HFFc6 (cell line): Measurements from ENCODE around the gene SOCS3. TPM values are rescaled to one million over a fixed set of nuclear protein-coding genes. Genes with fewer than 3 reads are reported as not detected.

Experiments used
- DNase-seq: peaks from one replicate; pipeline ENCODE4 v3.0.0-alpha.2; 2018
- H3K27ac Mint-ChIP-seq: 2 replicates; pipeline ENCODE4 v1.8.0; 2020; ENCODE audit warnings: mild to moderate bottlenecking, mixed read lengths
- H3K27me3 Mint-ChIP-seq: 2 replicates; pipeline ENCODE4 v1.8.0; 2021; ENCODE audit warnings: mild to moderate bottlenecking, moderate library complexity, mixed read lengths; ENCODE audit not compliant: insufficient read depth
- H3K36me3 Mint-ChIP-seq: 2 replicates; pipeline ENCODE4 v1.8.0; 2021; ENCODE audit warnings: low read depth, mixed read lengths
- H3K4me1 Mint-ChIP-seq: 2 replicates; pipeline ENCODE4 v1.8.0; 2020; ENCODE audit warnings: low read depth, mixed read lengths
- H3K4me3 Mint-ChIP-seq: 2 replicates; pipeline ENCODE4 v1.8.0; 2020; ENCODE audit warnings: mild to moderate bottlenecking, moderate library complexity, mixed read lengths
- H3K9me3 Mint-ChIP-seq: 2 replicates; pipeline ENCODE4 v1.8.0; 2020; ENCODE audit warnings: mild to moderate bottlenecking, mixed read lengths
- CTCF ChIP-seq: fragments of 200-600 bp; sonication (generic); IDR thresholded peaks from 2 replicates; pipeline ENCODE4 v1.5.0; 2021; ENCODE audit warnings: antibody characterized with exemption, mild to moderate bottlenecking
- total RNA-seq, 6 experiments: library from RNA; stranded (reverse); fragmentation: NEBNext Ultra II Directional; extraction: Animal tissue kit (Norgen Biotek cat#: 25700); gene quantifications; 2 replicates in 1 of 6; 3 replicates in 5 of 6; pipeline ENCODE4 v1.2.3, GENCODE V29; 2021

SOCS3 gene
- total RNA-seq, 6 experiments from 2014 or later = 27.4 to 37.2 (median 33.2) TPM

- no peak overlapping the region for H3K27ac Mint-ChIP-seq
- no peak for DNase-seq
- H3K4me1 Mint-ChIP-seq = peaks cover 21% of the 10 kb centered on the region
- TF ChIP-seq CTCF = no peak
- no peaks in the 10 kb centered on the region; the same call in 1 of the 2 replicates for H3K27me3 Mint-ChIP-seq
- H3K4me3 Mint-ChIP-seq = no peak overlapping the region
- no peaks in the 10 kb centered on the region for H3K9me3 Mint-ChIP-seq
- peaks cover 20% of the 10 kb centered on the region for H3K36me3 Mint-ChIP-seq
These were observed 46.5 kb upstream of the SOCS3 start for GRCh38 chr17:78406396-78406795.

GRCh38 chr17:78403822-78404221, 43.9 kb upstream of the SOCS3 start:
- Mint-ChIP-seq H3K4me3 (no peak overlapping the region), H3K27me3 (no peaks in the 10 kb centered on the region; the same call in 1 of the 2 replicates), H3K9me3 (no peaks in the 10 kb centered on the region), H3K36me3 (peaks cover 37% of the 10 kb centered on the region), H3K4me1 (peaks cover 22% of the 10 kb centered on the region), H3K27ac (no peak overlapping the region)
- TF ChIP-seq CTCF = no peak
- no peak for DNase-seq

- Mint-ChIP-seq H3K4me1 (peaks cover 36% of the 10 kb centered on the region), H3K36me3 (peaks cover 38% of the 10 kb centered on the region), H3K4me3 (no peak overlapping the region), H3K27me3 (no peaks in the 10 kb centered on the region; the same call in 1 of the 2 replicates), H3K9me3 (no peaks in the 10 kb centered on the region), H3K27ac (no peak overlapping the region)
- no peak for TF ChIP-seq CTCF
- DNase-seq = no peak
These were observed 42.0 kb upstream of the SOCS3 start for GRCh38 chr17:78401891-78402290.

- peaks cover 42% of the 10 kb centered on the region for H3K4me1 Mint-ChIP-seq
- DNase-seq = no peak
- no peak overlapping the region for H3K27ac Mint-ChIP-seq
- no peak for TF ChIP-seq CTCF
- H3K9me3 Mint-ChIP-seq = no peaks in the 10 kb centered on the region
- no peak overlapping the region for H3K4me3 Mint-ChIP-seq
- H3K27me3 Mint-ChIP-seq = no peaks in the 10 kb centered on the region; the same call in 1 of the 2 replicates
- H3K36me3 Mint-ChIP-seq = peaks cover 41% of the 10 kb centered on the region
These were observed 41.4 kb upstream of the SOCS3 start for GRCh38 chr17:78401246-78401645.

GRCh38 chr17:78400581-78401240, 40.8 kb upstream of the SOCS3 start:
- no peaks in the 10 kb centered on the region for H3K9me3 Mint-ChIP-seq
- H3K27me3 Mint-ChIP-seq = no peaks in the 10 kb centered on the region; the same call in 1 of the 2 replicates
- DNase-seq = no peak
- H3K4me1 Mint-ChIP-seq = peaks cover 47% of the 10 kb centered on the region
- H3K27ac Mint-ChIP-seq = peak overlapping the region; percentile 29; the same call in 1 of the 2 replicates
- TF ChIP-seq CTCF = no peak
- H3K36me3 Mint-ChIP-seq = peaks cover 45% of the 10 kb centered on the region
- no peak overlapping the region for H3K4me3 Mint-ChIP-seq
